ENCODE measurements around the gene SLC35E3. TPM values are rescaled to one million over a fixed set of nuclear protein-coding genes. Genes with fewer than 3 reads are reported as not detected.

SLC35E3 gene
- total RNA-seq, 4 donors from 2014 or later, result 2.0 to 13.9 (median 5.5) TPM

DNA sequence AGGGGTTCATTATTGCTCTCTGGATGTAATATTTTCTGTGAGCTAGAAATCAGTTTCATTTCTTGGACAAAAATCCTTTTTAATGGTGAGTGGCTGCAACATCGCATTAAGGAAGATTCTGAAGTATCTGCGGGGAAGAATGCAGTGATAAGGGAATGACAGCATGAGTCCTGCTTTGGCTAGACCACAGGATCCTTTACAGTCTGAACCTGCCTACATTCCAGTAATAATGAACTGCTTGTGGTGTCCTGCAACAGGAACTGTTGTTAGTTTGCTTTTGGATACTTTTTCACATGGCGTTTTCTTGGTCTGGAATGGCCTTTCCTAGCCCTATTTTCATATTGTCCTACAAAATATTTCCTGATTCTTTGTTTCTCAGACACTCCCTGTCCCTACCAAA lies 77.7 kb downstream of the SLC35E3 start:
- TF ChIP-seq, protein P1, sequence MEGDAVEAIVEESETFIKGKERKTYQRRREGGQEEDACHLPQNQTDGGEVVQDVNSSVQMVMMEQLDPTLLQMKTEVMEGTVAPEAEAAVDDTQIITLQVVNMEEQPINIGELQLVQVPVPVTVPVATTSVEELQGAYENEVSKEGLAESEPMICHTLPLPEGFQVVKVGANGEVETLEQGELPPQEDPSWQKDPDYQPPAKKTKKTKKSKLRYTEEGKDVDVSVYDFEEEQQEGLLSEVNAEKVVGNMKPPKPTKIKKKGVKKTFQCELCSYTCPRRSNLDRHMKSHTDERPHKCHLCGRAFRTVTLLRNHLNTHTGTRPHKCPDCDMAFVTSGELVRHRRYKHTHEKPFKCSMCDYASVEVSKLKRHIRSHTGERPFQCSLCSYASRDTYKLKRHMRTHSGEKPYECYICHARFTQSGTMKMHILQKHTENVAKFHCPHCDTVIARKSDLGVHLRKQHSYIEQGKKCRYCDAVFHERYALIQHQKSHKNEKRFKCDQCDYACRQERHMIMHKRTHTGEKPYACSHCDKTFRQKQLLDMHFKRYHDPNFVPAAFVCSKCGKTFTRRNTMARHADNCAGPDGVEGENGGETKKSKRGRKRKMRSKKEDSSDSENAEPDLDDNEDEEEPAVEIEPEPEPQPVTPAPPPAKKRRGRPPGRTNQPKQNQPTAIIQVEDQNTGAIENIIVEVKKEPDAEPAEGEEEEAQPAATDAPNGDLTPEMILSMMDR (IDR thresholded peaks at IDR 0.05; ENCODE audit: low read depth), result no peak

DNA sequence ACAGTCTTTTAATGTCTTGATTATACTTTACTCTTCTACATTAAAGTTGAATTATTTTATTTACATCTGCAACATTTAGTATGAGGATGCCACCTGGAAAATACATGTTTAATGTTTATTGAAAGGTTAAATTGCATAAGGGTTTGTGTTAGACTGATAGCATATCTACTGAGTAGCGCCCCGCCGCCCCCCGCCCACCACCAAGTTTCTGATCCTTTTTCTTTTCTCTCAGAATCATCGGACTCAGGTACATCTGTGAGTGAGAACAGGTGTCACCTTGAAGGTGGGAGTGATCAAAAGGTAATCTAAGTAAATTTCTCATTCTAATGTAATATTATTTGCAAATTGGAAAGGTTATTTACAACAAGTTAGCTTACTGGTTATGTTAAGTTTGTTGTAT lies 78.2 kb downstream of the SLC35E3 start:
- TF ChIP-seq, protein P1 (IDR thresholded peaks at IDR 0.05; ENCODE audit: low read depth), result no peak

DNA sequence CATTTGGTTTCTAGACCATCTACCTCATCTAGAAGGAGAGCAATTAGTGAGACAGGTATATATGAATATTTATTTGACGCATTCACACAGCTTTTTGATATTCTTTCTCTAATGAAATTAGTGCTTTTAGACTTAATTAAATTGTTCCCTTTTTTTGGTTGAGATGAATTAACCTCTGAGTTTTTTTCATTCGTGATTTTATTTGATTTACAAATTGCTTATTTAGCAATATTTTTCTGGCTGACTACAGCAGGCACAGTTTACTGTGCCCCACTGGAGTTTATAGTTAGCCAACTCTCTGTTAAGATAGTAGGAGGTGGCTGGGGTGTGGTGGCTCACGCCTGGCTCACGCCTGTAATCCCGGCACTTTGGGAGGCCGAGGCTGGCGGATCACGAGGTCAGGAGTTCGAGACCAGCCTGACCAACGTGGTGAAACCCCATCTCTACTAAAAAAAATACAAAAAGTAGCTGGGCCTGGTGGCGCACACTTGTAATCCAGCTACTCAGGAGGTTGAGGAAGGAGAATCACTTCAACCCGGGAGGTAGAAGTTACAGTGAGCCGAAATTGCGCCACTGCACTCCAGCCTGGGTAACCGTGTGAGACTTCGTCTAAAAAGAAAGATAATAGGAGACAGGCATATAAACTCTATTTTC lies 78.7 kb downstream of the SLC35E3 start:
- TF ChIP-seq, protein P1 (IDR thresholded peaks at IDR 0.05; ENCODE audit: low read depth), result no peak

DNA sequence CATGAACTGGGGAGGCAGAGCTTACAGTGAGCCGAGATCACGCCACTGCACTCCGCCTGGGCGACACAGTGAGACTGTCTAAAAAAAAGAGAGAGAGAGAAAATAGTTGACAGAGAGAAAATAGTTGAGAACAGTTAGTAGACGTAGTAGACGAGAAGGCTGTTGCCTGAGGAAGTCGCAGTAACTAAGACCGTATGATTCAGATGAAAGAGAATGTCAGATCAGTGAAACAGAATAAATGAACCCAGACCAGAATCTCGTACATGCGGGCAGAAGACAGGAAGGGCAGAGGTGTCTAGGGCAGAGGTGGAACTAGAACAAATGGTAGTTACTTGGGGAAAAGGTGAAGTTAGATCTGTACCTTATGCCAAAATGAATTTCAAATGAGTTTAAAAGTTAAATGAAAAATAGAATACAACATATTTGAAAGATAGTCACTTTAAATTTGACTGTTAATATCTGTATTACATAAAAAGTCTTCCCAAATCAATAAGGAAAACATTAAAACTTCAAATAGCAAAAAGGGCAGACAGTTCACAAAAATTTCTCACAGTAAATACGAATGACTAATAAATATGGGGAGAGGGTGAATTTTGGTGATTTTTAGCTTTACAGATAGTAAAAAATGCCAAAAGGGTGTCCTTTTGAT lies 79.7 kb downstream of the SLC35E3 start:
- TF ChIP-seq, protein P1 (IDR thresholded peaks at IDR 0.05; ENCODE audit: low read depth), result no peak

DNA sequence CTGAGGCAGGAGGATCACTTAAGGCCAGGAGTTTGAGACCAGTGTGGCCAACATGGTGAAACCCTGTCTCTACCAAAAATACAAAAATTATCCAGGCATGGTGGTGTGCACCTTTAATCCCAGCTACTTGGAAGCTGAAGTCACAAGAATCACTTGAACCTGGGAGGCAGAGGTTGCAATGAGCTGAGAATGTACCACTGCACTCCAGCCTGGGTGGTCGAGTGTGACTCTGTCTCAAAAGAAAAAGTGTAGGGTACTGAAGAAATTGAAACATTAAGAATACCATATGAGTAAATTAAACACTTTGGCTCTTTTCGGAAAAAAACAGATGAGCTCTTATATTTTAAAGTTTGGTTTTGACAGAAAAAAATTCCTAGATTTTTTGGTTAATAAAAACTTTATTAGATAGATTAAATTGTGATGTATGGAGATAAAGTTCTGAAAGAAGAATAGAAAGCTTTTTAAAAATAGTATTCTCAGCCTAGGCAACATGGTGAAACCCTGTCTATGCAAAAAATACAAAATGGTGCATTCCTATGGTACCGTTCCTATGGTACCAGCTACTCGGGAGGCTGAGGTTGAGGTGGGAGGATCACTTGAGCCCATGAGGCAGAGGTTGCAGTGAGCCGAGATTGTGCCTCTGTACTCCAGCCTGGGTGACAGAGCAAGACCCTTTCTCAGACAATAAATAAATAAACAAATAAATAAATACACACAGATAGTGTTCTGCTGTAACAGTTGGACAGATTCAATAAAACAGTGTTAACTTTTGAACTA lies 82.1 kb downstream of the SLC35E3 start:
- TF ChIP-seq, protein P1 (IDR thresholded peaks at IDR 0.05; ENCODE audit: low read depth), result no peak

DNA sequence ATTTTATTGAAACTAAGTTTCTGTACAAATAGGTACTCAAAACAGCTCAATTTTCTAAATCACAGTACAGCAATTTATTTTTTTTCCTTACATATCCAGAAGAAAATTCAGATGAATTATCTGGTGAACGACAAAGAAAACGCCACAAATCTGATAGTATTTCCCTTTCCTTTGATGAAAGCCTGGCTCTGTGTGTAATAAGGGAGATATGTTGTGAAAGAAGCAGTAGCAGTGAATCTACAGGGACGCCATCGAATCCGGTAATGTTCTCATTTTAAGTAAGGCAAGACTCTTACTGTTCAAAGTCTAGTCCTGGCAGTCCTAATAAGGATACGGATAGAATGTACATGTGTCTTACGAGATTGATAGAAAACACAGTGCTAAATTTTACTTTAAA lies 82.7 kb downstream of the SLC35E3 start:
- TF ChIP-seq, protein P1 (IDR thresholded peaks at IDR 0.05; ENCODE audit: low read depth), result no peak

Other genes with a start within 250 kb of the SLC35E3 start
- 100 to 1,000 TPM; 194 to 453 (median 272) TPM for gene RAP1B, start 135.3 kb upstream of the SLC35E3 start, total RNA-seq
- gene NUP107, start 59.2 kb upstream of the SLC35E3 start, total RNA-seq, result 10 to 100 TPM; 41.0 to 68.3 (median 51.1) TPM
- gene MDM2, start 62.0 kb downstream of the SLC35E3 start, total RNA-seq, result 100 to 1,000 TPM in 3 of 4 donors, 10 to 100 TPM in 1; 99.8 to 117 (median 107) TPM
- 1,000 to 10,000 TPM in 3 of 4 donors, 100 to 1,000 TPM in 1; 886 to 1,559 (median 1,151) TPM for gene CPM, start 187.0 kb downstream of the SLC35E3 start, total RNA-seq

Data from subcutaneous adipose tissue (tissue), 4 donors.